Pancreas (tissue), 10 donors: ENCODE data around the gene LMX1A. TPM values are rescaled to one million over a fixed set of nuclear protein-coding genes. Genes with fewer than 3 reads are reported as not detected.

Experiments
- ATAC-seq, 4 donors: fragments of 200-7000 bp; cut with Tn5 transposase; one replicate each; pipeline versions ENCODE4 v1.8.0 to v1.9.1; 2020; ENCODE audit warnings: mild to moderate bottlenecking in 4 of 4, moderate library complexity in 4 of 4
- DNase-seq, 6 donors: peaks; one replicate each; pipeline ENCODE4 v3.0.0-alpha.2; 2020
- FAIRE-seq: peaks from 2 replicates; lab custom pipeline; 2012; peaks lifted over from hg19 to GRCh38; lab: Jason Lieb, UNC
- H3K27ac ChIP-seq, 4 donors: fragments of 200-600 bp; sonication (generic); 1 replicate in 3 of 4; 2 replicates in 1 of 4; pipeline versions ENCODE4 v1.5.0 to v1.8.0; 2020
- H3K27me3 ChIP-seq, 4 donors: fragments of 200-600 bp; one replicate each; pipeline ENCODE4 v1.8.0; 2021
- H3K36me3 ChIP-seq, 3 donors: fragments of 200-600 bp; sonication (generic) in 1 of 3; one replicate each; pipeline versions ENCODE4 v1.5.0 to v1.8.0; 2020 to 2021
- H3K4me1 ChIP-seq, 3 donors: fragments of 200-600 bp; one replicate each; pipeline ENCODE4 v1.8.0; 2021
- H3K4me3 ChIP-seq, 4 donors: fragments of 200-600 bp; sonication (generic) in 2 of 4; one replicate each; pipeline versions ENCODE4 v1.5.0 to v1.8.0; 2020 to 2021
- H3K9me3 ChIP-seq, 4 donors: fragments of 200-600 bp; one replicate each; pipeline ENCODE4 v1.8.0; 2021
- WGBS, 2 donors: extraction: QIAGEN DNeasy Blood & Tissue Kit; methylation state at CpG; one replicate each; pipeline ENCODE4 v1.1.7; 2013; 5-methylcytosine and 5-hydroxymethylcytosine counted together
- intact Hi-C, 3 donors: fragments of 100-400 bp; cut with DNase I; formaldehyde crosslinking; loops; one replicate each; pipeline versions ENCODE4 v1.11.1 to v1.14.2; 2022
- polyA plus RNA-seq, 2 donors: library from polyadenylated mRNA; stranded (reverse); fragments of 200-250 nt; gene quantifications; one replicate each; pipeline ENCODE4 v1.2.3, GENCODE V29; 2013
- total RNA-seq, 6 donors: library from RNA; stranded (reverse); fragmentation: NEBNext Ultra II Directional in 4 of 6; extraction: Animal tissue kit (Norgen Biotek cat#: 25700) in 4 of 6; gene quantifications; one replicate each; pipeline versions ENCODE4 v1.2.1 to v1.2.4, GENCODE V29; 2021 to 2023
- TF ChIP-seq, protein P1 (sequence below), 4 donors: fragments of 200-600 bp; sonication (generic) in 3 of 4; IDR thresholded peaks; one replicate each; pipeline versions ENCODE4 v1.5.0 to v1.8.0; 2021; ENCODE audit warnings: antibody characterized with exemption in 4 of 4
- donor health status: healthy with polysubstance abuse.
- donor health status: DM: no; HTN: no; CAD: no; lungs with moderate emphysema.
- donor health status: DM: no; HTN: no; CAD: no.
- donor health status: control.
- donor health status: control.
- donor health status: Bipolar disorder and iron deficiency.
- donor health status: DM: yes; HTN: yes; CAD: no.
- donor health status: DM: no; HTN: no; CAD: no.
- donor health status: DM: no; HTN: no; CAD: no.
- donor health status: DM: yes; HTN: yes; CAD: no.

Gene LMX1A
- total and polyA plus RNA-seq, 8 donors, result 0.11 TPM; not detected in 7

DNA sequence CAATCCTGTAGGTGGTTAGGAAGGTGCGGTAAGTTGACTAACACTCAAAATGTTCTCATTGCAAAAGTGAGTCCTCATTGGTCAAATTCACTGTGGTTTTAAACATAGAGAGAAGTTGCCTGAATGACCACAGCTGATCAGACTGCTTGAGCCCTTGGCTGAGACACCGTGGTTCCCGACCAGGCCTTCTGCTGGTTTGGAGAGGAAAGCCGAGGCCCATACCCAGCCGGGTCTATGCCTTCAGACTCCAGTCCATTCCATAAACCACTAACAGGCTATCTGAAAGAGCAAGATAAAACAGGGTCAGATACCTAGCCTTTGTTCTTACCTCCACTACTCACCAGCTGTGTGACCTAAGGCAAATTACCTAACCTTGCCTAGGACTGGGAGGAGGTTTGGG is 133.9 kb downstream of the LMX1A start:
- no peaks in the 10 kb centered on the region for H3K27me3 ChIP-seq
- 69 to 85% methylated on average over 5 of the region's 5 CpGs for WGBS, 2 donors
- intact Hi-C loops, result no loop called here
- H3K4me3 ChIP-seq, result no peak overlapping the region
- no peaks in the 10 kb centered on the region for H3K36me3 ChIP-seq
- H3K4me1 ChIP-seq, result no peaks in the 10 kb centered on the region
- H3K27ac ChIP-seq, result no peak overlapping the region
- no peak for ATAC-seq
- TF ChIP-seq, protein P1, sequence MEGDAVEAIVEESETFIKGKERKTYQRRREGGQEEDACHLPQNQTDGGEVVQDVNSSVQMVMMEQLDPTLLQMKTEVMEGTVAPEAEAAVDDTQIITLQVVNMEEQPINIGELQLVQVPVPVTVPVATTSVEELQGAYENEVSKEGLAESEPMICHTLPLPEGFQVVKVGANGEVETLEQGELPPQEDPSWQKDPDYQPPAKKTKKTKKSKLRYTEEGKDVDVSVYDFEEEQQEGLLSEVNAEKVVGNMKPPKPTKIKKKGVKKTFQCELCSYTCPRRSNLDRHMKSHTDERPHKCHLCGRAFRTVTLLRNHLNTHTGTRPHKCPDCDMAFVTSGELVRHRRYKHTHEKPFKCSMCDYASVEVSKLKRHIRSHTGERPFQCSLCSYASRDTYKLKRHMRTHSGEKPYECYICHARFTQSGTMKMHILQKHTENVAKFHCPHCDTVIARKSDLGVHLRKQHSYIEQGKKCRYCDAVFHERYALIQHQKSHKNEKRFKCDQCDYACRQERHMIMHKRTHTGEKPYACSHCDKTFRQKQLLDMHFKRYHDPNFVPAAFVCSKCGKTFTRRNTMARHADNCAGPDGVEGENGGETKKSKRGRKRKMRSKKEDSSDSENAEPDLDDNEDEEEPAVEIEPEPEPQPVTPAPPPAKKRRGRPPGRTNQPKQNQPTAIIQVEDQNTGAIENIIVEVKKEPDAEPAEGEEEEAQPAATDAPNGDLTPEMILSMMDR (IDR thresholded peaks at IDR 0.05), result no peak
- H3K9me3 ChIP-seq, result no peaks in the 10 kb centered on the region
- no peak for FAIRE-seq
- DNase-seq, result no peak

DNA sequence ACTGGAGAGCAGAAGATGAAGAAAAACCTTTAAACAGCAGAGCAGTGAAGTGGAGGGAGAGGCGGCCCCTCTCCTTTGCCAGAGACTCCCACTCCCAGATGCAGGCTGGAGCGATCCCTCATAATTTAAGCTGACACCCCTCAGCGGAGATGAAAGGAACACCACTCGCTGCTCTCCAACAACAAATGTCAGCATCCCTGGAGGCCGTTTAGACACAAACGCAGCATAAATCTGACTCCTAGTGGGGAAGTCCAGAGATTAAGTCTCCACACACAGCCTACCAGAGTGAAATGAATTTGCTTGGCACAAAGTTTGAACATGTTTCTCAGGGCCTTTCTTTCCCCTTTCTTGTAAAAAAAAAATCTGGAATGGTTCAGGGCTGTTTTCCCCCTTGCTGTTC is 137.8 kb downstream of the LMX1A start:
- Histone ChIP-seq H3K36me3 (no peaks in the 10 kb centered on the region), H3K9me3 (no peaks in the 10 kb centered on the region), H3K4me3 (no peak overlapping the region), H3K27me3 (no peaks in the 10 kb centered on the region), H3K27ac (no peak overlapping the region), H3K4me1 (no peaks in the 10 kb centered on the region)
- intact Hi-C loops, result no loop called here
- no peak for DNase-seq
- TF ChIP-seq, protein P1 (IDR thresholded peaks at IDR 0.05), result no peak
- no peak for ATAC-seq
- FAIRE-seq, result no peak
- 55 to 71% methylated on average over 6 of the region's 6 CpGs for WGBS, 2 donors

DNA sequence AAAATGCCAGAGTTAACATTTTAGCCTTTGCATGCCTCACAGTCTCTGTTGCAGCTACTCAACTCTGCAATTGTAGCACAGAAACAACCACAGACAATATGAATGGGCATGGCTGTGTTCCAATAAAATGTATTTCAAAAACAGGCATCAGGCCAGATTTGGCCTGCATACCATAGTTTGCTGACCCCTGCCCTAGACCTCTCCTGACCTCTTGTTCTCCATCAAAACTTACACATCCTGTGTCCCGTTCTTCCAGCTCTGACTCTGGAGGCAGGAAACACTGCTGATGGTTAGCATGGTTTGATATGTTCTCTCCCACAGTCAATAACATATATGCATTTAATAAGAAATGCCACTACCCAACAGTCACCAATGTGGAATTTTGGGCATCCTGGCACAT is 138.6 kb downstream of the LMX1A start:
- Histone ChIP-seq H3K27ac (no peak overlapping the region), H3K27me3 (no peaks in the 10 kb centered on the region), H3K4me3 (no peak overlapping the region), H3K9me3 (no peaks in the 10 kb centered on the region), H3K36me3 (no peaks in the 10 kb centered on the region), H3K4me1 (no peaks in the 10 kb centered on the region)
- intact Hi-C loops, result no loop called here
- FAIRE-seq, result no peak
- WGBS, 2 donors, result 52 to 70% methylated on average over 1 of the region's 1 CpG
- no peak for ATAC-seq
- DNase-seq, result no peak
- TF ChIP-seq, protein P1 (IDR thresholded peaks at IDR 0.05), result no peak

DNA sequence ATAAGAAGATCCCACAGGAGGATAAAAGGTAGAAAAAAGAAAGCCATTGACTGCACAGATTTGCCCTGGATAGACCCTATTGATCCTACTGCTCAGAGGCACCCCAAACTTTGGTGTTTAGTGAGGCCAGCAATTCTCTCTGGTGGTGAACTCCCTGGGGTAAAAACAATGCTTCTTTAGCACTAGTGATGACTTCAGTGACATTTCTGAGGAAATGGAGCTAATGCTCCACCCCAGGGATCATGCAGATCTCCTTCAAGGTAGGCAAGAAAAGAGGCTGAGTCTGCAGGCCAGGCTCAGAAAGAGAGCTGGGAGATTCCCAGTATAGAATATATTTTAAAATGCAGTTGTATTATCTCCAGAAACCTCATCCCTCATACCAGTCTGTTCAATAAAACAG is 140.3 kb downstream of the LMX1A start:
- Histone ChIP-seq H3K27ac (no peak overlapping the region), H3K4me3 (no peak overlapping the region), H3K27me3 (no peaks in the 10 kb centered on the region), H3K9me3 (no peaks in the 10 kb centered on the region), H3K36me3 (no peaks in the 10 kb centered on the region), H3K4me1 (no peaks in the 10 kb centered on the region)
- FAIRE-seq (no peak), DNase-seq (no peak), ATAC-seq (no peak)
- TF ChIP-seq, protein P1 (IDR thresholded peaks at IDR 0.05), result no peak
- intact Hi-C loops, result no loop called here

DNA sequence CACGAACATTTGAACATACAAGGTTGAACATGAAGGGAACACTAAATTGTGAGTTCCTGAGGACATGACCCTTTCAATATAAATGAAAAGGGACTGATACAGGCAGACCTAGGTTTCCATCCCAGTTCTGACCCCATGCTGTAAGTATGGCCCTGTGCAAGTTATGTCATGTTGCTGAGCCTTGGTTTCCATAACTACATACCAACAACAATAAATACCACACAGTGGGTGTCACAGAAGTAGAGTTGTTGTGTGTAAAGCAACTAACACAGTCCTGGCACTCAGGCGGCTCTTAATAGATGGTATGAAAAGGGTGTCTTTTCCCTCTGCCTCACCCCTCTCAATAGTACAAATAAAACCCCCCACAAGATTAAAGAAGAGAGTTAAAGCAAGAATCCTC is 140.8 kb downstream of the LMX1A start:
- Histone ChIP-seq H3K27ac (no peak overlapping the region), H3K4me1 (no peaks in the 10 kb centered on the region), H3K9me3 (no peaks in the 10 kb centered on the region), H3K36me3 (no peaks in the 10 kb centered on the region), H3K27me3 (no peaks in the 10 kb centered on the region), H3K4me3 (no peak overlapping the region)
- FAIRE-seq (no peak), DNase-seq (no peak), ATAC-seq (no peak)
- TF ChIP-seq, protein P1 (IDR thresholded peaks at IDR 0.05), result no peak
- intact Hi-C loops, result no loop called here
- WGBS, 2 donors, result 66 to 74% methylated on average over 2 of the region's 2 CpGs
